Neutrophil (primary cell): ENCODE measurements around the gene RILPL1.

Experiments
- H3K27ac ChIP-seq: fragments of 200-600 bp; sonication (generic); 2 replicates; pipeline ENCODE4 v1.5.1; 2016; ENCODE audit warnings: mild to moderate bottlenecking, moderate library complexity
- H3K27me3 ChIP-seq: fragments of 200-600 bp; sonication (generic); 2 replicates; pipeline ENCODE4 v1.6.0; 2016; ENCODE audit warnings: mild to moderate bottlenecking
- H3K36me3 ChIP-seq: fragments of 200-600 bp; sonication (generic); 2 replicates; pipeline ENCODE4 v1.5.1; 2017
- H3K4me1 ChIP-seq, 2 experiments: fragments of 200-600 bp in 1 of 2; sonication (generic) in 1 of 2; 1 replicate in 1 of 2; 2 replicates in 1 of 2; pipeline versions ENCODE4 v1.5.1 to v1.6.1; 2013 to 2016; ENCODE audit warnings: low read depth in 1 of 2, low read length in 1 of 2, mild to moderate bottlenecking in 1 of 2, moderate library complexity in 1 of 2; ENCODE audit not compliant: control insufficient read depth in 1 of 2, insufficient read depth in 1 of 2
- H3K4me3 ChIP-seq, 2 experiments: fragments of 200-600 bp in 1 of 2; sonication (generic) in 1 of 2; 1 replicate in 1 of 2; 2 replicates in 1 of 2; pipeline ENCODE4 v1.5.1; 2013 to 2016; ENCODE audit warnings: low read depth in 1 of 2, low read length in 1 of 2, mild to moderate bottlenecking in 1 of 2, moderate library complexity in 1 of 2
- H3K9me3 ChIP-seq: fragments of 200-600 bp; sonication (generic); 2 replicates; pipeline ENCODE4 v1.5.1; 2016
- CTCF ChIP-seq: fragments of 200-600 bp; sonication (generic); IDR thresholded peaks from 2 replicates; pipeline ENCODE4 v1.5.1; 2016; ENCODE audit warnings: antibody characterized with exemption

The RILPL1 gene

GRCh38 chr12:123512838-123513665 is 20.5 kb downstream of the RILPL1 start:
- Histone ChIP-seq H3K27me3 (no peaks in the 10 kb centered on the region), H3K27ac (no peak overlapping the region), H3K4me1 (no peaks in the 10 kb centered on the region), H3K9me3 (no peaks in the 10 kb centered on the region), H3K4me3 (no peak overlapping the region), H3K36me3 (peaks cover 64% of the 10 kb centered on the region)
- no peak for TF ChIP-seq CTCF

GRCh38 chr12:123506843-123507236 is 26.7 kb downstream of the RILPL1 start:
- TF ChIP-seq CTCF: no peak
- Histone ChIP-seq H3K36me3 (peaks cover 31% of the 10 kb centered on the region), H3K4me3 (no peak overlapping the region), H3K27ac (no peak overlapping the region), H3K9me3 (no peaks in the 10 kb centered on the region), H3K27me3 (no peaks in the 10 kb centered on the region), H3K4me1 (no peaks in the 10 kb centered on the region)

- Histone ChIP-seq H3K27me3 (no peaks in the 10 kb centered on the region), H3K9me3 (no peaks in the 10 kb centered on the region), H3K36me3 (peaks cover 26% of the 10 kb centered on the region), H3K4me3 (no peak overlapping the region), H3K27ac (no peak overlapping the region), H3K4me1 (no peaks in the 10 kb centered on the region)
- no peak for TF ChIP-seq CTCF
Measured at GRCh38 chr12:123506059-123506842, 27.3 kb downstream of the RILPL1 start.

GRCh38 chr12:123502163-123502704 is 31.3 kb downstream of the RILPL1 start:
- Histone ChIP-seq H3K9me3 (no peaks in the 10 kb centered on the region), H3K36me3 (peaks cover 39% of the 10 kb centered on the region), H3K27me3 (no peaks in the 10 kb centered on the region), H3K4me1 (no peaks in the 10 kb centered on the region), H3K27ac (no peak overlapping the region), H3K4me3 (no peak overlapping the region)
- TF ChIP-seq CTCF: no peak

- Histone ChIP-seq H3K9me3 (no peaks in the 10 kb centered on the region), H3K27ac (no peak overlapping the region), H3K4me1 (no peaks in the 10 kb centered on the region), H3K4me3 (no peak overlapping the region), H3K36me3 (peaks cover 47% of the 10 kb centered on the region), H3K27me3 (no peaks in the 10 kb centered on the region)
- no peak for TF ChIP-seq CTCF
Measured at GRCh38 chr12:123499332-123499731, 34.2 kb downstream of the RILPL1 start.
